Activated T-cell treated with anti-CD3 and anti-CD28 coated beads for 48 hours (primary cell): ENCODE data around the gene ZBTB7B.

Experiments
- DNase-seq: peaks from one replicate; pipeline ENCODE4 v3.0.0-alpha.2; 2020; ENCODE audit warnings: low read depth

The ZBTB7B gene

DNA sequence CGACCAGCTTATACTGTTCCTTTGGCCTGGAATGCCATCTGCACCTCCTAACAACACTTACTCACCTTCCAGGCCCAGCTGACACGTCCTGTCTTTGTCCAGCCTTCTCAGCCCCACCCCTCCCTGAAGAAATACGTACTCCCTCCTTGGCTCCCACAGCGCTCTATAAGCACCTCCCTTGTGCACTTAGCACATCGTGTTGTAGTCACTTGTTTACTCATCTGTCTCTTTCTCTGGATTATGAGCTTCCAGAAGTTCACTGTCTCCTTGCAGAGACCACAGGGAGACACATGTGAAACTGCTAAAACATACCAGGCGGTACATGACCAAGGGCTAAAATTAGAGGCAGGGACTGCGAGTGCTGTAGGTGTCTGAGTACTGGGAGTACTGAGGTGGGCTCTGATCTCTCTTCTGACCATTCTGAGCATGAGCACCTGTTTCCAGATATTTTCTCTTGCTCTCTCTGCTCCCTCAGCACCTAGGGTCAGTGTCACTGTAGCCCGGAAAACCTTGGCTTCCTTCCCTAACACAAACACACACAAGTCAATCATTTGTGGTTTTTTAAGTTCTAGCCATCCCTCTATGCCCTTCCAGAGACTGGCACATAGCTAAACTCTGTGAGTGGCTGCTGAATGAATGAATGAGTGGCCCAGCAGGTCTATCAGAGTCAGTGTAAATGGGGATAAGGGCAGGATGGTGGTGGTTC, 36.2 kb downstream of the ZBTB7B start:
- no peak for DNase-seq

DNA sequence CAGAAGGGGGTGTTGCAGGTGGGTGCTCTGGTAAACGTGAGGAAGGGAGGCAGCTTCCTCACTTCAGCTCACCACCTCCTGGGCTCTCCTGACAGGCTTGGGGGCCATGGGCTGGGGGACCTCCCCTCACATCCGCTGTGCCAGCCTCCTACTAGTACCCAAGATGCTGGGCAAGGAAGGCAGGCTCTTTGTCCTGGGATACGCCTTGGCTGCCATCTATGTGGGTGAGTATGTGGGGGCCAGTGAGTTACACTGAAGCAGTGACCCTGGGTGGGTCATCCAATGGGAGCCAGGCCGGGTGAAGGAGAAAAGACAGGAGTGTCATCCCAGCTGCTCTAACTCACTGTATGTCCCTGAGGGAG, 36.7 kb downstream of the ZBTB7B start:
- no peak for DNase-seq

DNA sequence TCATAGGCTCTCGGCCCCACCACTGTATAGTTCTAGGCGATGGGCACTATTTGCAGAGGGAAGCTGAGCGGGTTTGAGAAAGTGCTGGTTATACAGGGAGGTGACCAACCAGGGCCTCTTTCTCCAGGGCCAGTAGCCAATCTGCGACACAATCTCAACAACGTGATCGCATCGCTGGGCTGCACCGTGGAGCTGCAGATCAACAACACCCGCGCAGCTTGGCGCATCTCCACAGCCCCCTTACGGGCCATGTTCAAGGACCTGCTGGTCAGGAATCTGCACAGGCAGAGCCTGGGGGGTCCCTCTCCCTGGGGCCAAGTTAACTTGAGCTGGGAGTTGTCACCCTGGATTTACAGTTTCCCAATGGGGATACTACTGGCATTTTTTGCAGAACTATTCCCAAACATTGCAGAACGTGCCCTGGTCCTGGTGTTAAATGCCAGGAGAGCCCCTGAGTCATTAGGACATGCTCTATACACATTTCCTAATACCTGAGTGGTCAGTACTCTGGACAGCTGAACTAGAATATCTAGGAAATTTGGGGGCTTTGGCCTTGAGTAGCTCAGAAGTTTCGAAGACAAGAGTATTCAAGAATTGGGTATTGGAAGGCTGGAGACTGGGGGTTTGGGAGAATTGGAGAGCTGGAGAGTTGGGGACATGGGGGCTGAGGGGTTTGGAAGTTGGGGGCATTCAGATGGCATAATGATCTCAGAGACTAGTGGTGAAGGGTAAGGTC, 37.9 kb downstream of the ZBTB7B start:
- no peak for DNase-seq

DNA sequence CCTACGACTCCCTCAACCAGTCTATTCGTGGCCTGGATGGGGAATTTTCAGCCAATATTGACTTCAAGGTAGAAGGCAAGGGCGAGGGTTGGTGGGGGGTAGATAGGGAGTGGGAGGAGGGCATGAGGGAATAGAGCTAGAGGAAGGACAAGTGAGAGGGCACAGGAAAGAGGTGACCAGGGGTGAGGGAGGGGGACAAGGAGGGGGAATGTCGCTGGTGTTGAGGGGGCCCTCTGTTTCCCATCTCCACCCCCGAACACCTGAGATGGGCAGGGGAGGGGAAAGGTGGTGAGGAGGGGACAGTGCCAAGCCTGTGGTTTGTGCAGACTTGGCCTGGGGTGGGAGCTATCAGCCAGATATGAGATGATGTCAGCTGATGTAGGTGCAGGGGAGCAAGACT, 40.2 kb downstream of the ZBTB7B start:
- DNase-seq: no peak

DNA sequence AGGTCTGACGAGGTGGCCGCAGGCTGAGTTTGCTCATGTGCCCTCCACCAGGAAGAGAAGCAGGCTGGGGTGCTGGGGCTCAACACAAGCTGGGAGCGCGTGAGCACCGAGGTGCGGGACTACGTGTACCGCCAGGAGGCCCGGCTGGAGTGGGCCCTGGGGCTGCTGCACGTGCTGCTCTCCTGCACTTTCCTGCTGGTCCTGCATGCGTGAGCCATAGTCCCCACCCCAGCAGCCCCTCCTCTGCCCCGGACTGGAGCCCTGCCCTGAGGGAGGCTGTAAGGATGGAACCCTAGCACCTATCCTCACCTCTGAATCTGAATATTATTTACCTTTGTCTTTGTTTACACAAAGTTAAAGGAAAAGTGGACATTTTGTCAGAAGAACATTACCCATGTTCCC, 40.7 kb downstream of the ZBTB7B start:
- no peak for DNase-seq

DNA sequence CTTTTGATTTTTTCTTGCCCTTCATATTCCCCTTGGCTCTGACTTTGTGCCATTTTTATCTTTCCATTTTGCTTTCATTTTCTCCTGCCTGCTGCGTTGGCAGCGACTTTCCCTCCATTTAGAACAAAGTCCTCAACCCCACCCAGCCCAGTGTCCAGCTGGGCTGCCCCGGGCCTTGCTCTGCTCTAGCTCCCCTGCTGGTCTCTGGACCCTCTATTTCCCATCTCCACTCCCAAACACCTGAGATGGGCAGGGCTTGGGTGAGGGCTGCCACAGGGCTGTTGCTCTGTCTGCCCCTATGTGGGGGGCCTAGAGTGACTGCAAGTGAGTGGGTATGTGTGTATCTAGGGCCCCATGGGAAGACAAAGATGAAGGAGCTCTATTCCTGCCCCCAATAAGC, 41.2 kb downstream of the ZBTB7B start:
- no peak for DNase-seq

DNA sequence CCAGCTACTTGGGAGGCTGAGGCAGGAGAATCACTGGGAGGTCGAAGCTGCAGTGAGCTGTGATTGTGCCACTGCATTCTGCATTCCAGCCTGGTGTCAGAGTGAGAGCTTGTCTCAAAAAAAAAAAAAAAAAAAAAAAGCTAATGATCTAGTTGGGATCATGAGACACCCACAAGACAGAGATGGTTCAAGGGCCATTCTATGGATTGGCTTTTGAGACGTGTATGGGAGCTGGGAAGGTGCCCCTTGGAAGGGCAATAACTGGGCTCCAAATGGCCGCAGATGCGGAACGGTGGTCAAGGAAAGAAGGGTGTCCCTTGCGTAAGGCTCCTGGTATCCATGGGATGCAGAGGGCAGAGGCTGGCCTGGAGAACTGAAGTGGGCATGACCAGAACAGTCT, 41.8 kb downstream of the ZBTB7B start:
- no peak for DNase-seq

DNA sequence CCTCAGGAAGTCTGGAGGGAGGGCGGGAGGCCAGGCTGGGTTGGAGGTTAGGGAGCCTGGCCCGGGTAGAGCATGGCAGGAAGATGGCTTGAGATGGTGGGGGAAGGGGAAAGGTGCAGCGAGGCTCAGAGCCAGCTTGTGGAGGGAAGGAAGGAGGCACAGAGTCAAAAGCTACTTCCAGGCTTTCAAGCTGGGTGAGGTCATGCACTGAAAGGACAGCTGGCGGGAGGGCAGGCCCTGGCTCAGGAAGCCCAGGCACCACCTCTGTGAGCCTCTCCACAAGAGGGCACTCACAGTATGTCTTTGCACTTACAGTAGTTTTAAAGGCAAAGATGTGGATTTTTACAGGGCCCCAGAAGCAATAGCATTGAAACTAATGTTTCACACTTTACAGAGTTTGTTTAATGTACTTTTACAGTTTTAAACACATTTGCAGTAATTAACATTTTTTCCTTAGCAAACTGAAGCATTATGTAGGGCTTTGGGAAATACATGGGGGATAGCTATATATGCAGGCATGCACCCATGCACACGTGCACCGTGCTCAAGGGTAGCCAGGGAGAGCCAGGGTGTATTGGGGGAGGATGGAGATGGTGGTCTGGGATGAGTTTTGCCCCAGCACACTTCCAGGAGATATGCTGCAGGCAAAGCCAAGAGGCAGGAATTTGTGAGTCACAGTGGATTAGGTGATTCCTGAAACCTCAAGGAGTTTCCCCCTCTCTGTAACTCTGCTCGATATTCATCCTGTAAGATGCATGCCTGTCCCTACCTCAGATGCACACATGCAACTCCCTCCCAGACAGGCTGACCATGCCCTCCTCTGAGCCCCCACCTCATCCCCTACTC, 42.4 kb downstream of the ZBTB7B start:
- DNase-seq: no peak

DNA sequence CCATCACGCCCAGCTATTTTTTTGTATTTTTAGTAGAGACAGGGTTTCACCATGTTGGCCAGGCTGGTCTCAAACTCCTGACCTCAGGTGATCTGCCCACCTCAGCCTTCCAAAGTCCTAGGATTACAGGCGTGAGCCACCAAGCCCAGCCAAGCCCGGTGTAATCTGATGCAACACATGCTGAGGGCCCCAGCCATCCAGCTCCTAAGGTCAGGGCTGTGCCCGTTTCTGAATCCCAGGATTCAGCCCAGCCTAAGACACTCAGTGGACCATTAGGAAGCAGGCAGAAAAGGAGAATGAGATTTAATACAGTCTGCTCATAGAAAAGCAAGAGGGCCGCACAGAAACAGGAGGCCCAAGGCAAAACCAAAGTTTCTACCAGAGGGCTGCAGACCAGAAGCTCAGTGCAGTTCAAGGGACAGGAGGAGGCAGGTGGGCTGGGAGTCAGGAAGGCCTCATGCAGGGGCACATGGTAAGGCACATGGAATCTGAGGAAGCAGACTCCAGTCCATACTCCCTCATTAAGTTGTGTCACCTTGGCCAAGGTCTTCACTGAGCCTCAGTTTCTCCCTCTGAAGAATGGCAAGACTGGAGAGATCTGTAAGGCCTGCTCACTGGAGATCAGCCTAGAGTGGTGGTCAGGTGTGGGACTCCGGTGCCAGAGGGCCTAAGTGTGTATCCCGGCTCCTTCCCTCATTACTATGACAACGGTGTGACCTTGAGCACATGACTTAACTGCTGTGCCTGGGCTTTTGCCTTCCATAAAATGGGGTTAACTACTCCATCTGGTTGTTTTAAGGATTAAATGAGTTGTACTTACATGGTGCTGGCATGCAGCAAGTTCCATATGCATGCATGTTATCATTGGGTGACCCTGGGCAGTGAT, 46.1 kb downstream of the ZBTB7B start:
- no peak for DNase-seq

DNA sequence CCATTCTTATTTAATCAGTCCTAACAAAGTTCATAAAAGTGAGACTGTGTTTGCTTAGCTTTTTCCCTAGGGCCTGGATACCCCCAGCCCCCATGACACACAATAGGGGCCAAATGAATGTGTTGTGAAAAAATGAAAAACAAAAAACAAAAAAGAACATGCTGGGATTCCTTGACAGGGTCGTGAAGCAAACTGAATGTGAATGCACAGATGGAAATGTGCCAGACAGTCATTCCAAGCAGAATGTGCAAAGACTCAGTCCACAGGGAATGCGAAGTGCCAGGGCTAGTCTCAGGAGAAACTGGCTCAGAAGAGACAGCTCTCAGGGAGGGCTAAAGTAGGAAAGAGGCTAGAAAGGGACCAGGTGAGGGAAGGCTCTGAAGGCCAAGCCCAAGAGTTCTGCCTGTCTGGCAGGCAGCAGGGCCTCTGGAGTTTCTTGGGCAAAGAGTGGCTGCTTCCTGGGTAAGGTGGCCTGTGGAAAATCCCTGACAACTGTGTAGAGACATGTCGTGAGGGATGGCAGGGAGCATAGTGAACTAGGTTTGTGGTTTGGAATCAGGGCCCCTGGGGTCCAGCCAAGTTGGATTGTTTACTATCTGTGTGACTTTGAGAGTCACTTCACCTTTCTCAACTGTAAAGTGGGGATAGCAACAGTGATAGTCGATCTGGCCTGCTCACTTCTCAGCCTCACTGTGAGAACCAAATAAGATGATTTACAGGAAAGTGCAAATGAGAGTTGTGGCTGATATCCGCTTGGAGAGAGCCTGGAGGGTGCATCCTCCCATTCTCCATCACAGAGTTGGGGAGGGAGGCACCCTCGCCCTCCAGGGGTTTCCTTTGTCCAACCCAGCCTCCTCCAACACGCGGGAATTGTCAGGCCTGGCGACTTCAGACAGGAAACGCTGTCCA, 47.3 kb downstream of the ZBTB7B start:
- no peak for DNase-seq

DNA sequence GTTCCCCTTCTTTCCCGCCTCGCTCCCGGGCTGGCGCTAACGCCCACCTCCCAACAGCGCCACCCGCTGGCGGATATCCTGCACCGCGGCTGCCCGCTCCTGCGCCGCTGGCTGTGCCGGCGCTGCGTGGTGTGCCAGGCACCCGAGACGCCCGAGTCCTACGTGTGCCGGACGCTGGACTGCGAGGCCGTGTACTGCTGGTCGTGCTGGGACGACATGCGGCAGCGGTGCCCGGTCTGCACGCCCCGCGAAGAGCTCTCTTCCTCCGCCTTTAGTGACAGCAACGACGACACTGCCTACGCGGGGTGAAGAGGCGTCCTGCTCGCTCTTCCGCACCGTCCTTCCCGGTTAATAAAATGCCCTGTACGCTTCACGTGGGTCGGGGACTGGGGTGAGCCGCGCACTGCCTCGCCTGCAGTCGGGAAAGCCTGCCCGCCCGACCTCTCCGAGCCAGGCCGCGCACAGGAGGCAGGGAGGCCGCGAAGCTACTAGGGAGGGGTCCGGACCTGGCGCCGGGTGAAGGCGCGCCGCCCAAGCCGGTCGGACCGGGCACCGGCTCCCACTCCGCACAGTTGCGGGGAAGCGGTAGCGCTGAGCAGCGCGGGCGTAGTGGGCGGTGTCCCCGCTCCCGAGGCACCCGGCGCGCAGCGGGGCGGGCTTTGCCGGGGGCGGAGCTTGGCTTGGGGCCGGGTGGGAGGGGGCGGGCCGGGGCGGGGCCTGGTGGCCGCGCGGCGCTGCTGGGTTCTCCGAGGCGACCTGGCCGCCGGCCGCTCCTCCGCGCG, 48.1 kb downstream of the ZBTB7B start, which contains the start of gene ADAM15:
Gene ADAM15, plus strand, starts transcription at position 757 of the 782 bp plus-strand sequence. CDS start 71 bp downstream, outside the sequence.
- DNase-seq: peak; percentile 82

DNA sequence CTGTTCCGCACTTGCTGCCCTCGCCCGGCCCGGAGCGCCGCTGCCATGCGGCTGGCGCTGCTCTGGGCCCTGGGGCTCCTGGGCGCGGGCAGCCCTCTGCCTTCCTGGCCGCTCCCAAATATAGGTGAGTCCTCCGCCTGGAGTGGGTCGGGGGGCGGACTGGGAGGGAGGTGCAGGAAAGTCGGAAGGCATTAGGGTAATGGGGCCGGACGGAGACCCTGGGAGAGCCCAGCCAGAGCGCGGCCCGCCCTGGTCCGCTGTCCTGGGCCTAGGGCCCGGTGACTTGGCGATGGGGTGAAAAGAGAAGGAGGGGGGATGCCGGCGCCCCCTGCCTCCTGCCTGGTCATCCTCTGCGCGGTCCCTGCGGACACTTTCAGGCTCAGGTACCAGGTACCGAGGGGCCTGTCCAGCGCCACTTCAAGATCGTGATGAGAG, 48.8 kb downstream of the ZBTB7B start:
- DNase-seq: no peak

DNA sequence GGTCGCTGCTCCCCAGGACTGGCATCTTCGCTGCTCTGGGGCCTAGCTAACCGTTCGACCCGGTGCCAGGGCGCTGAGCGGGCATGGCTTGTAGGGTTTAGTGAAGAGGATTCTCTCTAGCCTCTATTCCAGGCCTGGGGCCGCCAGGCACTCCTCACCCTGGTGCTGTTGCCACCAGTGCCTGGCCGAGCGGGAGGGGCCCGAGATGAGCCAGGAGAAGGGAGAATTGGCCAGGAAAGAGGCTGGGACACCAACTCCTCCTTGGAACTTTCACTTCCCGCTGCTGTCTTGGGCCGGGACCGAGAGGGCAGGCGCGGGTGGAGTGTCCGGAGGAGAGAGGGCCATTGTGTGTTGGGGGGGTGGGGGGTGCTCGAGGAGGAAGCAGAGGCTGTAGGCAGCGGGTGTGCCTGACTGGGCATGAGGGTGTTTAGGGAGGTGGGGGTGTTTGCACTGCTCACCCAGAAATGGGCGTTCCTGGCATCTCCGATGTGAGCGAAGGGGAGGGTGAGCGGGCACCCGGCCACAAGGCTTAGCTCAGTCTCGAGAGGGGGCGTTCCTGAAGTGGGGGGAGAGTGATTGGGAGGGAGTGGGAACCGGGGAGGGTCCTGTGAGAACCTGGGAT, 49.3 kb downstream of the ZBTB7B start:
- DNase-seq: no peak

DNA sequence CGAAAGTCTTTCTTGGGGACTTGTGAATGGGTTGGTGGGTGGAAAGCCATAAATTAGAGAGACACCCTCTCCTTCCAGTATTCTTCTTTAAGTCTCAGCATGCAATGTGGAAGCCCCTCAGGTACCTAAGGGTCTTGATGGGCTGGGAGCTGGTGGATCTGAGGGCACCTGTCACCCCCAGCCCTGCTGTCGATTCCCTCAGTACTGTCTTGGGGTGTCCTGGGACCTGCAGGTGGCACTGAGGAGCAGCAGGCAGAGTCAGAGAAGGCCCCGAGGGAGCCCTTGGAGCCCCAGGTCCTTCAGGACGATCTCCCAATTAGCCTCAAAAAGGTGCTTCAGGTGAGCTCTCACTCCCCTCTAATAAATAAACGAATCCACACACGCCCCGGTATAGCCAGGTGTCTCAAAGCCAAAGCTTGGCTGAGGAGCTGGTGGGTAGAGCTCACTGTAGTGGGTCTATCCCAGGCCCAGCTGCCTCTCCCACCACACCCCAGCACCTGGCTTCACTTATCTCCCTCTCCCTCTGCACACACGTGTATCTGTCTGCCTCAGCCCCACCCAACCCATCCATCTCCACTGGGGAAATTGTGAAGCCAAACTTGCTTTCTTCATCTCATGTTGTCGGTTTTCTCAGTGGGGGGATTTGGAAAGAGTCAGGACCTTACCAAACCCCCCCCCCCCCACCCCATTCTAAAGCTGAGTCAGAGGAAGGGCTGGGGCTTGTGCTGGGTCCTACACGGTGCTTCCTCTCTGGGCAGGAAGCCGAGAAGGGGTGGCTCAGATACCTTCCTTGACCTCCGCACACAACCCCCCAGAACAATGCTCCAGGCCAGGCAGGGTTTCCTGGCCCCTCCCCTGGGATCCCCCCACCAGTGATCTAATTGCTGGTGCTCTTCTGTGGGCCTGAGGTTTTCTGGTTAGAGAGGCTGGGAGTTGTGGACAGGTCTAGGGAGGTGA, 50.1 kb downstream of the ZBTB7B start:
- no peak for DNase-seq

DNA sequence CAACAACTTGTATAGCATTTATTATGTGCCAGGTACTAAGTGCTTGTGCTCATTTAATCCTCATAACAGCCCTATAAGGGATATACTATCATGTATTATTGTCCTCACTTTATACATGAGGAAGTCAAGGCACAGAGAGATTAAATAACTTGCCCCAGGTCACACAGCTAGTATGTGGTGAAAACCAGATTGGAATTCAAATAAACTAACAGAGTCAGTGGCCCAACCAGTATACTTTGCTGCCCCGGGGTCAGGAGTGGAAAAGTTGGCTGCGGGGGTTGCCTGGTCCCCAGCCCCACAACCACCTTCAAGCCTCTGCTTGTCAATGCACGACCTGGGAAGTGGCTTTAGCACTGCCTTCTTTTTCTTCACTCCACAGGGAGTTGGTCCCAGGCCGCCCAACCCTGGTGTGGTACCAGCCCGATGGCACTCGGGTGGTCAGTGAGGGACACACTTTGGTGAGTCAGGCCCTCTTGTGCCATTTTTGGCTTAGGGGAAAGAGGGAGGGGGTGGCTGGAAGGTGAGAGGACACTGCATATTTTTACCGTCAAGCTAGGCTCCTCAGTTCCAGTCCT, 51.0 kb downstream of the ZBTB7B start:
- DNase-seq: no peak

DNA sequence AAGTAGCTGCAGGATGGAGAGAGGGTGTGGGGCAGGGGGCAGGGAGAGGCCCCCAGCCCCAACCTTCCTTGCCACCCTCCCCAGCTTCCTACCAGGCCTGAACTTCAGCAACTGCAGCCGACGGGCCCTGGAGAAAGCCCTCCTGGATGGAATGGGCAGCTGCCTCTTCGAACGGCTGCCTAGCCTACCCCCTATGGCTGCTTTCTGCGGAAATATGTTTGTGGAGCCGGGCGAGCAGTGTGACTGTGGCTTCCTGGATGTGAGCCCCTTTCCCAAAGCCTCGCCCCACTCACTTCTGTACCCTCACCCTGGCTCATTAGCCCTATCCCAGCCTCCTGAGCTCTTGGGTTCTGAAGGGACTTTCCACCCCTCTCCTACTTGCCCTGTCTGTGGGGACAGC, 54.5 kb downstream of the ZBTB7B start:
- no peak for DNase-seq

DNA sequence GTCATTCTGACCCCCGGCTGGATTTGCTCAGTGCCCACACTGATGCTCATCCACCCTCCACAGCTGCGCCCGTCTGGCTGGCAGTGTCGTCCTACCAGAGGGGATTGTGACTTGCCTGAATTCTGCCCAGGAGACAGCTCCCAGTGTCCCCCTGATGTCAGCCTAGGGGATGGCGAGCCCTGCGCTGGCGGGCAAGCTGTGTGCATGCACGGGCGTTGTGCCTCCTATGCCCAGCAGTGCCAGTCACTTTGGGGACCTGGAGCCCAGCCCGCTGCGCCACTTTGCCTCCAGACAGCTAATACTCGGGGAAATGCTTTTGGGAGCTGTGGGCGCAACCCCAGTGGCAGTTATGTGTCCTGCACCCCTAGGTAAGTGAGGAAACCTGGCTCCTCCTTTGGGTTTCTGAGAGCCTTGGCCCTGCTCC, 55.2 kb downstream of the ZBTB7B start:
- DNase-seq: no peak

DNA sequence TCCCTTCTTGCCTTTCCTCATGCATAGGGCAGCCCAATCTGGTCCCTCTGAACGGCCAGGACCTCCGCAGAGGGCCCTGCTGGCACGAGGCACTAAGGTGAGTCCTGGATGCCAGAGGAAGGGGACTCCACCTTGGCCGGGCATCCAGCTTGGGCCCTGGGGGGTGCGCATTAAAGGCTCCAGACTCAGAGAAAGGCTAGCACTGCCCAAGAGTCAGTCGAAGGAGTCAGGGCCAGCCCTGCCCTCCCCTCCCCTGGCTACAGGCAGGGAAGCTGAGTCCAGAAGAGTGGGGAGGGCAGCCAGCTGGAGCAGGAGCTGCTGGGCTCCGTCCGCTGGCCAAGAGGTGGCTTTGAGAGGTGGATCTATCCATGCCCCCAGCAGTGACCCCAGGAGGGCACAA, 58.1 kb downstream of the ZBTB7B start:
- DNase-seq: no peak
